Measurements from ENCODE around the gene NRXN2.

DNA sequence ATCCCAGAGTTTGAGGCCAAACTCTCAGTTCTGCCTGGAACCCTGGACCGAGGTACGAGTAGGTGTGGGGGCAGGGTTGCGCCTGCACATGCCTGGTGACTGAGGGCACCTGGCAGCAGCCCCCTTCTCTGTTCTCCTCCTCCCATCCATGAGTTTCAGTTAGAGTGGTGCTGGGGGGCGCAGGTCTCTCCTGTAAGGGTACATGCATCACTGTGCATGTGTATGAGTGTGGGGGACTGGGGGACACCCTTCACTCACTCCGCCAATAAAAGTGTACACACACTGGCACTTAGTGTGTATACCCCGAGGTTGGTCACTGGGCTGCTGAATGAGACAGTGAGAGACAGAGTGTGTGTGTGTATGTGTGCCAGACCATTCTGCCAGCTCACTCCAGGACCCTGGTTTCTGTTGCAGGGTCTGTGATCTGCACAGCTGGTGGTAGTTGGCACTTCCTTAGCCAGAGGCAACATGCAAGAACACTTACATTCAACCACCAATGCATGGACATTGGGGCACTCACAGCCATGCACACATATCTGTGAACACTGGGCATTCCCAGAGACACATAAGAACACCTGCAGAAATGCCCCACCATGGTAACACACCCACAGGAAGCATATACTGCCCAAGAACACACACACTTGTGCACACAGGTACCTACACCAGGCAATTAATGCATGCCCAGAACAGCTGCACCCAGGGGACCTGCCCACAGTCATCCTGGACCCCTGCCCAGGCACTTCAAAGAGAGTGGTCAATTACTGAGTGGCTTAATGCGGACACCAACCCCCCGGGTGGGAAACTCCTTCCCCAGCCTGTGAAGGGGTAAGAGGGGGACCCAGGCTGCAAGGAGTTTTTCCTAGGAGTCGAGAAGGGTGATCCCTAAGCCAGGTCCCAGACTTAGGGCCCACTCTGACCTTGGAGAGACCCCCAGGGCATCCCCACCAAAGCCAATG is 1.2 kb upstream of the NRXN2 start:
- TF ChIP-seq POLR2A (IDR thresholded peaks at IDR 0.05) = no peak
- TF ChIP-seq, protein P1, sequence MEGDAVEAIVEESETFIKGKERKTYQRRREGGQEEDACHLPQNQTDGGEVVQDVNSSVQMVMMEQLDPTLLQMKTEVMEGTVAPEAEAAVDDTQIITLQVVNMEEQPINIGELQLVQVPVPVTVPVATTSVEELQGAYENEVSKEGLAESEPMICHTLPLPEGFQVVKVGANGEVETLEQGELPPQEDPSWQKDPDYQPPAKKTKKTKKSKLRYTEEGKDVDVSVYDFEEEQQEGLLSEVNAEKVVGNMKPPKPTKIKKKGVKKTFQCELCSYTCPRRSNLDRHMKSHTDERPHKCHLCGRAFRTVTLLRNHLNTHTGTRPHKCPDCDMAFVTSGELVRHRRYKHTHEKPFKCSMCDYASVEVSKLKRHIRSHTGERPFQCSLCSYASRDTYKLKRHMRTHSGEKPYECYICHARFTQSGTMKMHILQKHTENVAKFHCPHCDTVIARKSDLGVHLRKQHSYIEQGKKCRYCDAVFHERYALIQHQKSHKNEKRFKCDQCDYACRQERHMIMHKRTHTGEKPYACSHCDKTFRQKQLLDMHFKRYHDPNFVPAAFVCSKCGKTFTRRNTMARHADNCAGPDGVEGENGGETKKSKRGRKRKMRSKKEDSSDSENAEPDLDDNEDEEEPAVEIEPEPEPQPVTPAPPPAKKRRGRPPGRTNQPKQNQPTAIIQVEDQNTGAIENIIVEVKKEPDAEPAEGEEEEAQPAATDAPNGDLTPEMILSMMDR (IDR thresholded peaks at IDR 0.05) = no peak
